HepG2 (cell line): ENCODE measurements around the gene LMAN2. TPM values are rescaled to one million over a fixed set of nuclear protein-coding genes. Genes with fewer than 3 reads are reported as not detected.
A peak's percentile ranks its signal among the peaks of the same experiment; 100 is the strongest.

Source experiments
- ATAC-seq: fragments of 200-7000 bp; cut with Tn5 transposase; 3 replicates; pipeline ENCODE4 v1.9.1; 2020; ENCODE audit warnings: mild to moderate bottlenecking, moderate library complexity
- BruUV-seq: library from RNA; stranded (reverse); fragments of 400-500 nt; replicated peaks from 2 replicates; lab custom pipeline; 2021; lab: Mats Ljungman, UMichigan
- CTCF ChIA-PET: fragments of 300-600 bp; formaldehyde crosslinking; extraction: SDS; loops from one replicate; lab custom pipeline; 2021; ENCODE audit warnings: low total read pairs, inconsistent platforms, low intra/inter-chr PET ratio; lab: Yijun Ruan, JAX
- POLR2A ChIA-PET: fragments of 350-600 bp; sonication (Branson Sonifier 250); formaldehyde crosslinking; loops from one replicate; lab custom pipeline; 2020; ENCODE audit warnings: antibody characterized with exemption, inconsistent platforms; lab: Yijun Ruan, JAX
- DNase-seq: peaks from one replicate; pipeline ENCODE4 v3.0.0-alpha.2; 2015; ENCODE audit warnings: low spot score
- FAIRE-seq: peaks from 3 replicates; lab custom pipeline; 2011; peaks lifted over from hg19 to GRCh38; lab: Jason Lieb, UNC
- H2AFZ ChIP-seq: one replicate; pipeline ENCODE4 v1.6.1; 2011; ENCODE audit warnings: low read length, inconsistent platforms
- H3K27ac ChIP-seq: fragments of 300-600 bp; 3 replicates; pipeline ENCODE4 v1.8.0; 2011; ENCODE audit warnings: mixed run types, mild to moderate bottlenecking, mixed read lengths, low read length, inconsistent platforms; ENCODE audit not compliant: insufficient read depth; ENCODE audit errors: extremely low read length
- H3K27me3 ChIP-seq, 2 experiments: fragments of 200-600 bp in 1 of 2; 2 replicates in 1 of 2; 3 replicates in 1 of 2; pipeline versions ENCODE4 v1.6.0 to v1.8.0; 2011; ENCODE audit warnings: low read length in 2 of 2, mild to moderate bottlenecking in 2 of 2, moderate library complexity in 2 of 2, inconsistent platforms in 1 of 2; ENCODE audit not compliant: insufficient read depth in 2 of 2, control insufficient read depth in 1 of 2
- H3K36me3 ChIP-seq, 2 experiments: fragments of 200-600 bp in 1 of 2; replicated peaks in 1 of 2; 2 replicates in 1 of 2; 3 replicates in 1 of 2; pipeline versions ENCODE4 v1.5.1 to v1.8.0; 2011; ENCODE audit warnings: low read length in 2 of 2, inconsistent platforms in 1 of 2; ENCODE audit not compliant: insufficient read depth in 2 of 2, control insufficient read depth in 1 of 2
- H3K4me1 ChIP-seq: 2 replicates; pipeline ENCODE4 v1.5.1; 2012; ENCODE audit warnings: low read length, inconsistent platforms; ENCODE audit not compliant: insufficient read depth
- H3K4me2 ChIP-seq: 2 replicates; pipeline ENCODE4 v1.6.0; 2011; ENCODE audit warnings: low read depth, low read length, inconsistent platforms
- H3K4me3 ChIP-seq, 3 experiments: fragments of 200-600 bp in 1 of 3; sonication (generic), shearing (Covaris generic) in 1 of 3; replicated peaks in 1 of 3; 2 replicates each; pipeline ENCODE4 v1.5.1; 2011 to 2016; ENCODE audit warnings: low read length in 3 of 3, inconsistent platforms in 2 of 3, low read depth in 2 of 3, mild to moderate bottlenecking in 2 of 3, control low read depth in 1 of 3, mixed read lengths in 1 of 3; ENCODE audit not compliant: insufficient read depth in 1 of 3
- H3K79me2 ChIP-seq: one replicate; pipeline ENCODE4 v1.6.1; 2011; ENCODE audit warnings: low read length, inconsistent platforms; ENCODE audit not compliant: insufficient read depth
- H3K9ac ChIP-seq: 2 replicates; pipeline ENCODE4 v1.6.0; 2011; ENCODE audit warnings: mild to moderate bottlenecking, low read depth, low read length, inconsistent platforms; ENCODE audit not compliant: insufficient read depth
- H3K9me3 ChIP-seq: 2 replicates; pipeline ENCODE4 v1.5.1; 2012; ENCODE audit warnings: mild to moderate bottlenecking, low read length
- H4K20me1 ChIP-seq: 2 replicates; pipeline ENCODE4 v1.6.0; 2011; ENCODE audit warnings: inconsistent platforms, mild to moderate bottlenecking, low read length, moderate library complexity; ENCODE audit not compliant: insufficient read depth
- ATF4 ChIP-seq, 2 experiments: fragments of 450-650 bp in 1 of 2; sonication (generic) in 1 of 2; formaldehyde crosslinking; IDR thresholded peaks; 2 replicates each; pipeline versions ENCODE4 v1.5.0 to v1.8.0; 2020 to 2022; ENCODE audit warnings: mild to moderate bottlenecking in 1 of 2, missing genetic modification reagents in 1 of 2
- CSRNP1 ChIP-seq: sonication (generic); formaldehyde crosslinking; IDR thresholded peaks from 2 replicates; pipeline ENCODE4 v1.8.1; 2023; ENCODE audit warnings: mild to moderate bottlenecking, missing genetic modification reagents
- DRAP1 ChIP-seq: IDR thresholded peaks from 2 replicates; pipeline ENCODE4 v1.6.1; 2016; ENCODE audit warnings: missing genetic modification reagents, missing compliant biosample characterization
- EP300 ChIP-seq, 3 experiments: sonication (generic) in 1 of 3; formaldehyde crosslinking in 1 of 3; IDR thresholded peaks; 2 replicates each; pipeline versions ENCODE4 v1.5.1 to v1.6.1; 2011 to 2020; ENCODE audit warnings: low read depth in 2 of 3, low read length in 2 of 3, borderline replicate concordance in 1 of 3, improper control_type of control experiment in 1 of 3, mild to moderate bottlenecking in 1 of 3, missing genetic modification reagents in 1 of 3, moderate library complexity in 1 of 3
- NFATC3 ChIP-seq: sonication (generic); formaldehyde crosslinking; IDR thresholded peaks from 2 replicates; pipeline ENCODE4 v1.5.1; 2020; ENCODE audit warnings: mild to moderate bottlenecking, missing genetic modification reagents
- SNAPC2 ChIP-seq: sonication (generic); formaldehyde crosslinking; IDR thresholded peaks from 2 replicates; pipeline ENCODE4 v1.8.1; 2022; ENCODE audit warnings: mild to moderate bottlenecking, missing genetic modification reagents
- TEAD3 ChIP-seq: optimal IDR thresholded peaks from 2 replicates; pipeline ENCODE3; 2016; ENCODE audit warnings: borderline replicate concordance
- TOE1 ChIP-seq: sonication (generic); formaldehyde crosslinking; IDR thresholded peaks from 2 replicates; pipeline ENCODE4 v1.4.0; 2020; ENCODE audit warnings: mild to moderate bottlenecking, missing genetic modification reagents
- TRIM24 ChIP-seq: sonication (generic); formaldehyde crosslinking; IDR thresholded peaks from 2 replicates; pipeline ENCODE4 v1.8.0; 2022; ENCODE audit warnings: mild to moderate bottlenecking, missing genetic modification reagents
- ZNF546 ChIP-seq: sonication (generic); formaldehyde crosslinking; conservative IDR thresholded peaks from 2 replicates; pipeline ENCODE4 v1.8.1; 2023; ENCODE audit warnings: mild to moderate bottlenecking, missing genetic modification reagents
- ZNF737 ChIP-seq: sonication (generic); formaldehyde crosslinking; IDR thresholded peaks from 2 replicates; pipeline ENCODE4 v1.5.0; 2020; ENCODE audit warnings: missing genetic modification reagents, mild to moderate bottlenecking, borderline replicate concordance
- WGBS: methylation state at CpG from one replicate; pipeline ENCODE4 v1.1.6; 2017; ENCODE audit warnings: low lambda C conversion rate; 5-methylcytosine and 5-hydroxymethylcytosine counted together
- in situ Hi-C: cut with HindIII; loops from 2 replicates; pipeline ENCODE4 v1.10.0; 2017; ENCODE audit warnings: low pct_unique_long_range_greater_than_20kb; ENCODE audit not compliant: extremely low pct_ligation_motif_present
- intact Hi-C: fragments of 100-400 bp; cut with micrococcal nuclease; formaldehyde crosslinking; loops from one replicate; pipeline ENCODE4 v1.10.0; 2022; ENCODE audit not compliant: unreplicated experiment
- polyA plus RNA-seq, 8 experiments: library from polyadenylated mRNA; depleted of rRNA in 3 of 8; stranded (reverse) in 7 of 8; unstranded in 1 of 8; fragments of >200 nt; fragmentation: Illumina TruSeq in 4 of 8; extraction: Trizol in 4 of 8; gene quantifications; 2 replicates each; pipeline versions ENCODE4 v1.2.1 to v1.2.3, GENCODE V29; 2011 to 2016; ENCODE audit warnings: low read depth in 4 of 8, missing spikeins in 1 of 8, mixed read lengths in 1 of 8; ENCODE audit not compliant: insufficient read depth in 1 of 8
- total RNA-seq, 5 experiments: library from RNA; depleted of rRNA; stranded (reverse); fragments of >200 nt; fragmentation: Illumina TruSeq; extraction: Trizol; gene quantifications; 2 replicates each; pipeline ENCODE4 v1.2.3, GENCODE V29; 2016; ENCODE audit warnings: low read depth in 1 of 5
- TF ChIP-seq, protein P1 (sequence below): IDR thresholded peaks from 2 replicates; pipeline ENCODE4 v1.6.1; 2012; ENCODE audit warnings: inconsistent platforms
- TF ChIP-seq, protein P2 (sequence below): sonication (generic); formaldehyde crosslinking; IDR thresholded peaks from 2 replicates; pipeline ENCODE4 v1.4.0; 2020; ENCODE audit warnings: missing genetic modification reagents, borderline replicate concordance

Gene LMAN2
- total and polyA plus RNA-seq, 2 of the 13 experiments (the other 11 are each of a cell fraction or from before 2014, with no cell fraction given): 191 to 197 TPM

DNA sequence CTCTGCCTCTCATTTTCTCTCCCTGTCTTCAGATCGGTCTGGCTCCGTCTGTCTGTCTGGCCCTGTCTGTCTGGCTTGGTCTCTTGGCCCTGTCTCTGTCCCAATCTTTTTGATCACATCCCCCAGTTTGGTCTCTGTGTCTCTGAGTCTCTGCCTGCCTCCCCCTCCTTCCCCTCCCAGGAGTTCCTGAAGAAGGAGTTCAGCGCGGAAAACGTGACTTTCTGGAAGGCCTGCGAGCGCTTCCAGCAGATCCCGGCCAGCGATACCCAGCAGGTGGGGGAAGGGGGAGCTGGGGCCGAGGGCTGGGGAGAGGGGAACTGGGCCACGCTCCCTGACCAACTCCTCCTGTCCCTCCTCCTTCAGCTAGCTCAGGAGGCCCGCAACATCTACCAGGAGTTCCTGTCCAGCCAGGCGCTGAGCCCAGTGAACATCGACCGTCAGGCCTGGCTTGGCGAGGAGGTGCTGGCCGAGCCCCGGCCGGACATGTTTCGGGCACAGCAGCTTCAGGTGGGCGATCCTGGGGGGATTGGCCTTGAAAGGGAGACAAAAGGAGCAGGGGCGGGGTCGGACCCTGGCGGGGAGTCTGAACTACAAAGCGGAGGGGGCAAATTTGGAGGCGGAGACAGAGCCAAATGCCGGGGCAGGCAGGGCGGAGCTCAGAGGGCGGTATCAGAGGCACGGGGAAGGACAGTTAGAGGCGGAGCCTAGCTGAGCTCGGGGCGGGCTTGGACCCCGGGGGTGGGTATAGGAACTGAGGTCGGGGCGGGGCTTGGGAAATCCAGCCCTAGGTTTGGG, 15.3 kb upstream of the LMAN2 start:
- H3K9me3 ChIP-seq: no peaks in the 10 kb centered on the region
- peak overlapping the region; percentile 79 for H3K27ac ChIP-seq
- peaks cover 3% of the 10 kb centered on the region for H3K79me2 ChIP-seq
- H3K4me1 ChIP-seq: peaks cover 85% of the 10 kb centered on the region
- H3K4me3 ChIP-seq: peak overlapping the region; percentile 64 to 75 (median 68); a peak in 5 of 6 replicates
- in situ Hi-C loops: loop anchor here (25.0 kb wide), 1 partner anchor 829 kb away; the partner anchor contains the start of genes CDHR2 and RNF44
- intact Hi-C loops: loop anchor here (5.0 kb wide), 1 partner anchor 49 kb away; no protein-coding TSS in a partner anchor
- ChIA-PET POLR2A (interaction anchor here (0.7 to 7.9 kb wide), 17 partner anchors 8 to 280 kb away, joined by 3 to 239 read pairs (median 7); partner anchors contain the start of genes FGFR4, GRK6, LMAN2 and RGS14), CTCF (no interaction called here)
- FAIRE-seq (peak; percentile 82), ATAC-seq (peak; percentile 71), DNase-seq (peak; percentile 75)
- 2% methylated on average over 28 of the region's 36 CpGs for WGBS
- H4K20me1 ChIP-seq: no peaks in the 10 kb centered on the region
- peaks cover 0 to 9% of the 10 kb centered on the region in 2 experiments; a peak in 3 of 5 replicates for H3K27me3 ChIP-seq
- H3K4me2 ChIP-seq: peak overlapping the region; percentile 85
- BruUV-seq: TSS peak; percentile 89
- H3K9ac ChIP-seq: peak overlapping the region; percentile 67
- no peaks in the 10 kb centered on the region for H3K36me3 ChIP-seq
- no peak overlapping the region for H2AFZ ChIP-seq
- TF ChIP-seq ATF4 (CRISPR knock-in tag; IDR thresholded peaks at IDR 0.05): no peak
- no peak for TF ChIP-seq ZNF546 (CRISPR knock-in tag)
- TF ChIP-seq TEAD3 (CRISPR knock-in tag): no peak
- no peak for TF ChIP-seq TRIM24 (CRISPR knock-in tag)
- TF ChIP-seq CSRNP1 (CRISPR knock-in tag): peak; percentile 75; the same call in 1 of the 2 replicates
- TF ChIP-seq NFATC3 (CRISPR knock-in tag): no peak
- TF ChIP-seq ZNF737 (CRISPR knock-in tag): no peak
- TF ChIP-seq DRAP1 (CRISPR knock-in tag): peak; percentile 63
- TF ChIP-seq, protein P1, sequence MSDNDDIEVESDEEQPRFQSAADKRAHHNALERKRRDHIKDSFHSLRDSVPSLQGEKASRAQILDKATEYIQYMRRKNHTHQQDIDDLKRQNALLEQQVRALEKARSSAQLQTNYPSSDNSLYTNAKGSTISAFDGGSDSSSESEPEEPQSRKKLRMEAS: 0 out of 2 replicates have a peak, but pooled peaks have one; percentile 27
- TF ChIP-seq EP300 (IDR thresholded peaks at IDR 0.05; ENCODE audit: low read depth in 2 of 2, low read length in 2 of 2): no peak
- no peak; the same call in 1 of the 2 replicates for TF ChIP-seq EP300 (CRISPR knock-in tag; IDR thresholded peaks at IDR 0.05; ENCODE audit: borderline replicate concordance)
- TF ChIP-seq TOE1 (CRISPR knock-in tag): no peak
- no peak for TF ChIP-seq SNAPC2 (CRISPR knock-in tag)
- TF ChIP-seq, protein P2, sequence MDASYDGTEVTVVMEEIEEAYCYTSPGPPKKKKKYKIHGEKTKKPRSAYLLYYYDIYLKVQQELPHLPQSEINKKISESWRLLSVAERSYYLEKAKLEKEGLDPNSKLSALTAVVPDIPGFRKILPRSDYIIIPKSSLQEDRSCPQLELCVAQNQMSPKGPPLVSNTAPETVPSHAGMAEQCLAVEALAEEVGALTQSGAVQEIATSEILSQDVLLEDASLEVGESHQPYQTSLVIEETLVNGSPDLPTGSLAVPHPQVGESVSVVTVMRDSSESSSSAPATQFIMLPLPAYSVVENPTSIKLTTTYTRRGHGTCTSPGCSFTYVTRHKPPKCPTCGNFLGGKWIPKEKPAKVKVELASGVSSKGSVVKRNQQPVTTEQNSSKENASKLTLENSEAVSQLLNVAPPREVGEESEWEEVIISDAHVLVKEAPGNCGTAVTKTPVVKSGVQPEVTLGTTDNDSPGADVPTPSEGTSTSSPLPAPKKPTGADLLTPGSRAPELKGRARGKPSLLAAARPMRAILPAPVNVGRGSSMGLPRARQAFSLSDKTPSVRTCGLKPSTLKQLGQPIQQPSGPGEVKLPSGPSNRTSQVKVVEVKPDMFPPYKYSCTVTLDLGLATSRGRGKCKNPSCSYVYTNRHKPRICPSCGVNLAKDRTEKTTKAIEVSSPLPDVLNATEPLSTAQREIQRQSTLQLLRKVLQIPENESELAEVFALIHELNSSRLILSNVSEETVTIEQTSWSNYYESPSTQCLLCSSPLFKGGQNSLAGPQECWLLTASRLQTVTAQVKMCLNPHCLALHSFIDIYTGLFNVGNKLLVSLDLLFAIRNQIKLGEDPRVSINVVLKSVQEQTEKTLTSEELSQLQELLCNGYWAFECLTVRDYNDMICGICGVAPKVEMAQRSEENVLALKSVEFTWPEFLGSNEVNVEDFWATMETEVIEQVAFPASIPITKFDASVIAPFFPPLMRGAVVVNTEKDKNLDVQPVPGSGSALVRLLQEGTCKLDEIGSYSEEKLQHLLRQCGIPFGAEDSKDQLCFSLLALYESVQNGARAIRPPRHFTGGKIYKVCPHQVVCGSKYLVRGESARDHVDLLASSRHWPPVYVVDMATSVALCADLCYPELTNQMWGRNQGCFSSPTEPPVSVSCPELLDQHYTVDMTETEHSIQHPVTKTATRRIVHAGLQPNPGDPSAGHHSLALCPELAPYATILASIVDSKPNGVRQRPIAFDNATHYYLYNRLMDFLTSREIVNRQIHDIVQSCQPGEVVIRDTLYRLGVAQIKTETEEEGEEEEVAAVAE (CRISPR knock-in tag): peak; percentile 61; the same call in 1 of the 2 replicates
